ENCODE results near the gene SPOP.

The SPOP gene

DNA sequence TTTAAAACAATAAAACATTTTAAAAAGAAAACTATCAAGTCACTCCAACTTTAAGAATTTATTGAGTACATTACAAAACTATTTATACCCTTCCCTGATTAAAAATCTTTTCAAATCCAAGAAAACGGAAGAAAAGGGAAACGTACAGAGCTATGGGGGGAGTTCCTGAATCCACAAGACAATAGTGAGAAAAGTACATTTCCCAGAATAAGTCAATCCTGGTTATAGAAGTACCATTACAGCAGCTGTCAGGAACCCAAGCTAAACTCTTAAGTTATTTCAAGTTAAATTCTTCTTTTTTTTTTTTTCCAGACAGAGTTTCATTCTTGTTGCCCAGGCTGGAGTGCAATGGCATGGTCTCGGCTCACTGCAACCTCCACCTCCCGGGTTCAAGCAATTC is 45.7 kb downstream of the SPOP start:
- no peak for DNase-seq (ENCODE audit: extremely low read depth, low read depth)
- TF ChIP-seq, protein P1, sequence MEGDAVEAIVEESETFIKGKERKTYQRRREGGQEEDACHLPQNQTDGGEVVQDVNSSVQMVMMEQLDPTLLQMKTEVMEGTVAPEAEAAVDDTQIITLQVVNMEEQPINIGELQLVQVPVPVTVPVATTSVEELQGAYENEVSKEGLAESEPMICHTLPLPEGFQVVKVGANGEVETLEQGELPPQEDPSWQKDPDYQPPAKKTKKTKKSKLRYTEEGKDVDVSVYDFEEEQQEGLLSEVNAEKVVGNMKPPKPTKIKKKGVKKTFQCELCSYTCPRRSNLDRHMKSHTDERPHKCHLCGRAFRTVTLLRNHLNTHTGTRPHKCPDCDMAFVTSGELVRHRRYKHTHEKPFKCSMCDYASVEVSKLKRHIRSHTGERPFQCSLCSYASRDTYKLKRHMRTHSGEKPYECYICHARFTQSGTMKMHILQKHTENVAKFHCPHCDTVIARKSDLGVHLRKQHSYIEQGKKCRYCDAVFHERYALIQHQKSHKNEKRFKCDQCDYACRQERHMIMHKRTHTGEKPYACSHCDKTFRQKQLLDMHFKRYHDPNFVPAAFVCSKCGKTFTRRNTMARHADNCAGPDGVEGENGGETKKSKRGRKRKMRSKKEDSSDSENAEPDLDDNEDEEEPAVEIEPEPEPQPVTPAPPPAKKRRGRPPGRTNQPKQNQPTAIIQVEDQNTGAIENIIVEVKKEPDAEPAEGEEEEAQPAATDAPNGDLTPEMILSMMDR (IDR thresholded peaks at IDR 0.05; ENCODE audit: low read depth, low read length, missing control alignments): no peak
- no peak overlapping the region for H3K4me3 ChIP-seq (replicated peaks; ENCODE audit: low read depth, low read length)

DNA sequence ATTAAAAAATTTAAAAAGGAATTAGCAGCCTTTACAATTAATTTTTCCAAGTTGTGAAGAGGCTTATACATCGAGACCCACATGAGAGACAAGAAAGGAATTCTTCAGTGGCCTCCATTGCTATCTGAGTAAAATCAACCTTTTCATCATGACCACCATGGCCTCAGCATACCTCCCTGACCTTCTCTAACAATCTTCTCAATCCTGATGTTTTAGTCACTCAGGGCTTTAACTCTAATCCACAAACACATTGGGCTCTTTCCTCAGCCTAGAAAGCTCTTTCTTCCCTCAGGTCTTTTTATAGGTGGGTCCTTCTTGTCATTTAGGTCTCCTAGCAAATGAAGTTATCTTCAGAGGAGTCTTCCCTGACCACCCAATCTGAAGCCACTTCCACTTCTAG is 46.4 kb downstream of the SPOP start:
- TF ChIP-seq, protein P1 (IDR thresholded peaks at IDR 0.05; ENCODE audit: low read depth, low read length, missing control alignments): no peak
- no peak for DNase-seq (ENCODE audit: extremely low read depth, low read depth)

DNA sequence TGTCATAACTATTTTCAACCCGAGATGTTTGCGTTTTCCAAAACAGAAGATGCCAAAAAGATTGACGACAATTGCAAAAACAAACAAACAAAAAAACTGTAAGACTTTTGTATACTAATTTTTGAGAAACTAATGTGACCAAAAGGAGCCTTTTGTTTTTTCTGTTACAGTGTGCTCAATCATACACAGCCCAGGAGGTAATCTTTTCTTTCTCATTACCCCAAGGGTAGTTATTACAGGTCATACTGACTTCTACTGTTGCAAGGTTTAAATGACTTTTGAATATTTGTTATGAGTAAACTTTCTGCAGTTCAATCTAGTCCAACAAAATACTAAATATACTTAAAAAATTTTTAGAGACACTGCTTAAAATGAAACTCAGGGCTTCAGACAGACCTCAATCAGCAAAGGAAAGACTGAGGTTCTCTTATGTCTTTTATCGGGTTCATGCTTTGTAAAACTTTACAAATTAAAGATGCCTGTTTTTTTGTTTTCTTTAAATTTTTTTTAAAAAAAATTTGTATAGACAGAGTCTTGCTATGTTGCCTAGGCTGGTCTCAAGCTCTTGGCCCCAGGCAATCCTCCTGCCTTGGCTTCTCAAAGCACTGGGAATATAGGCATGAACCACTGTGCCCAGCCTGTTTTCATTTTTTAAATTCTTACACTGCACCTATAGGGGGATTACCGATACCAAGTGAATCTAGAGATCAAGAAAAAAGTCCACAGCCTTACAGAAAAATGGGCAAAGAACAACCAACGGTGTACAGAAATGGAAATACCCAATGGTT is 47.6 kb downstream of the SPOP start:
- no peak overlapping the region for H3K4me3 ChIP-seq (replicated peaks; ENCODE audit: low read depth, low read length)
- DNase-seq (ENCODE audit: extremely low read depth, low read depth): no peak
- TF ChIP-seq, protein P1 (IDR thresholded peaks at IDR 0.05; ENCODE audit: low read depth, low read length, missing control alignments): no peak

More for the DNA sequence above, 46.4 kb downstream of the SPOP start:
- H3K4me3 ChIP-seq (replicated peaks; ENCODE audit: low read depth, low read length): no peak overlapping the region

DNA sequence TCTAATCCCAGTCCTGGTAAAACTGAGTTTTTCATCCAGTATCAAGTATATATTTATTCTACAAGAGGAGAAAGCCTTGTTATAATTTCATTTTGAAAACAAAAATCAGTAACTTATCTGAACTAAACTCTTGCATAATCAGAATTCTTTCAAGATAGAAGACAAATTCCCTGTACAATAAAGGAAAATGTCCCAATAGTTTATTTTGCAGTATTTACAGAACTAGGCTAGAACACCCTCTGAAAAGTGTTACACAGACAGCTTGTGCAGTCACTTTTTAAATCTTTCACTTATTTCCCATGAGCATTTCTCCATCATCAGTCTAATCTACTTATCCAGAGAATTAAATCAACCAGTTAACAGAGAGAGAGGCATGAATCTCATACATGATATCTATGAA is 48.5 kb downstream of the SPOP start:
- DNase-seq (ENCODE audit: extremely low read depth, low read depth): no peak
- TF ChIP-seq, protein P1 (IDR thresholded peaks at IDR 0.05; ENCODE audit: low read depth, low read length, missing control alignments): no peak
- no peak overlapping the region for H3K4me3 ChIP-seq (replicated peaks; ENCODE audit: low read depth, low read length)

DNA sequence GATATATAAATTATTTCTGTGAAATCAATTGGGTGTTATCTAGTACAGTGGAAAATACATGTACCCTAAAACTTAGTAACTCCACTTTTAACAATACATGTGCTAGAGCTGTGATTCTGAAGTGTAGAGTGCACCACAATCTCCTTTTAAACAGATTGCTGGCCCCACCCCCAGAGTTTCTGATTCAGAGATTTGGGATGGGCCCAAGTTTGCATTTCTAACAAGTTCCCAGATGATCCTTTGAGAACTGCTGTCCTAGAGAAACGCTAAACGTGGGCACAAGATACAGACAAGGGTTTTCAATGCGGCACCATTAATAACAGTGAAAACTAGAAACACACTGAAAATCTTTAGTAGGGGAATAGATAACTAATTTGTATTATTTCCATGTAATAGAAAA is 53.0 kb downstream of the SPOP start:
- TF ChIP-seq, protein P1 (IDR thresholded peaks at IDR 0.05; ENCODE audit: low read depth, low read length, missing control alignments): no peak
- no peak overlapping the region for H3K4me3 ChIP-seq (replicated peaks; ENCODE audit: low read depth, low read length)
- peak; percentile 21 for DNase-seq (ENCODE audit: extremely low read depth, low read depth)

DNA sequence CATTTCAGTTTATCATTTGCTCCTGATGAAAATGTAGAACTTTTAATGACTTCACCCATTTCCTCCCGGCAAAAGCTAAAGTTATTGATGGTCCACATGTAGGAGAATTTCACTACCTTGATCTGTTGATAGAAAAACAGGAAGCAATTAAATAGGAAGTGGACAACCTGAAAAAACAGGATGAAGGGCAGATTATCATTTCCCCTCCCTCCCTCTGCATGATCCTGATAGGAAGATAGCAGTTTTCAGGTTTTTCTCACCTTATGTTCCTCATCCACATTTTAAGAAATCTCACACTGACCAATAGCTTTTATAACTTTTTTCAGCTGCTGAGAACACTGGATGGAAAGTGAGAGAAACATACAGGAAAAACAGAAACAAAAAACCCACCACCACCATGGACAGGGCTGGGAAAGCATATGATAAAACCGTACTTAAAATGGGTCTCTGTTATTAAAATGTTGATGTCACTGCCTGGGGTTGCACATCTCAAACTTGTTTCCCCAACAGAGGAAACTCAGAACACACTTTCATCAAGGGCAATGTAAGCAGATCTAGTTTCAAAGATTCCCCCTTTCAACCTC is 55.9 kb downstream of the SPOP start:
- no peak overlapping the region for H3K4me3 ChIP-seq (replicated peaks; ENCODE audit: low read depth, low read length)
- TF ChIP-seq, protein P1 (IDR thresholded peaks at IDR 0.05; ENCODE audit: low read depth, low read length, missing control alignments): no peak
- no peak for DNase-seq (ENCODE audit: extremely low read depth, low read depth)
